GM12865 (cell line): Measurements from ENCODE around the gene NEDD8.
A peak's percentile ranks its signal among the peaks of the same experiment; 100 is the strongest.
"Not testable (repeated sequence)": the region's sequence is repeated elsewhere in the genome, so short reads cannot be mapped to it uniquely, and the experiment has no call there.

Experiments used
- DNase-seq: peaks from one replicate; pipeline ENCODE4 v3.0.0; 2010; ENCODE audit warnings: low read depth
- H3K4me3 ChIP-seq: 2 replicates; pipeline ENCODE4 v1.5.1; 2011; ENCODE audit warnings: mild to moderate bottlenecking, low read depth, low read length, control low read depth
- CTCF ChIP-seq: IDR thresholded peaks from 2 replicates; pipeline ENCODE4 v1.5.1; 2011; ENCODE audit warnings: low read length, control low read depth, low read depth, inconsistent platforms; ENCODE audit not compliant: insufficient read depth; ENCODE audit errors: missing control alignments

NEDD8 gene

GRCh38 chr14:24232645-24233537 is 724 bp upstream of the NEDD8 start, which contains the start of gene GMPR2:
TSS of gene GMPR2 (plus strand) at chr14:24232929. CDS start at chr14:24233254, 325 bp downstream.
- DNase-seq = peak; percentile 43
- peak within 1 kb of the TSS; percentile 82 for H3K4me3 ChIP-seq
- no peak for TF ChIP-seq CTCF

- peak; percentile 40 for DNase-seq
- TF ChIP-seq CTCF = no peak
Measured at GRCh38 chr14:24231263-24232120, 675 bp downstream of the NEDD8 start.

GRCh38 chr14:24228902-24229301 is 3.3 kb downstream of the NEDD8 start:
- no peak for TF ChIP-seq CTCF
- H3K4me3 ChIP-seq = no peak overlapping the region
- DNase-seq = no peak

More at GRCh38 chr14:24231263-24232120, 675 bp downstream of the NEDD8 start:
- H3K4me3 ChIP-seq = peak overlapping the region; percentile 82

GRCh38 chr14:24226473-24226872 is 5.7 kb downstream of the NEDD8 start:
- DNase-seq = no peak
- TF ChIP-seq CTCF = no peak
- no peak overlapping the region for H3K4me3 ChIP-seq

GRCh38 chr14:24224618-24225071 is 7.5 kb downstream of the NEDD8 start:
- H3K4me3 ChIP-seq = no peak overlapping the region
- DNase-seq = no peak
- no peak for TF ChIP-seq CTCF

GRCh38 chr14:24222987-24223386 is 9.2 kb downstream of the NEDD8 start:
- H3K4me3 ChIP-seq = not testable (repeated sequence)

GRCh38 chr14:24219521-24219920 is 12.6 kb downstream of the NEDD8 start:
- no peak for DNase-seq
- no peak for TF ChIP-seq CTCF
- H3K4me3 ChIP-seq = no peak overlapping the region

More at GRCh38 chr14:24222987-24223386, 9.2 kb downstream of the NEDD8 start:
- not testable (repeated sequence) for DNase-seq
